Lung microvascular endothelial cell (primary cell): ENCODE results near the gene CA11. TPM values are rescaled to one million over a fixed set of nuclear protein-coding genes. Genes with fewer than 3 reads are reported as not detected.

Experiments
- DNase-seq, 2 donors: peaks; one replicate each; pipeline versions ENCODE4 v3.0.0 to v3.0.0-alpha.2; 2010; ENCODE audit warnings: low read depth in 2 of 2
- total RNA-seq: library from RNA; depleted of rRNA; stranded (reverse); fragments of >200 nt; gene quantifications from 2 replicates; pipeline ENCODE4 v1.2.1, GENCODE V29; 2014

CA11 gene
- total RNA-seq, 1 donor from 2014 or later, result 8.1 TPM

DNA sequence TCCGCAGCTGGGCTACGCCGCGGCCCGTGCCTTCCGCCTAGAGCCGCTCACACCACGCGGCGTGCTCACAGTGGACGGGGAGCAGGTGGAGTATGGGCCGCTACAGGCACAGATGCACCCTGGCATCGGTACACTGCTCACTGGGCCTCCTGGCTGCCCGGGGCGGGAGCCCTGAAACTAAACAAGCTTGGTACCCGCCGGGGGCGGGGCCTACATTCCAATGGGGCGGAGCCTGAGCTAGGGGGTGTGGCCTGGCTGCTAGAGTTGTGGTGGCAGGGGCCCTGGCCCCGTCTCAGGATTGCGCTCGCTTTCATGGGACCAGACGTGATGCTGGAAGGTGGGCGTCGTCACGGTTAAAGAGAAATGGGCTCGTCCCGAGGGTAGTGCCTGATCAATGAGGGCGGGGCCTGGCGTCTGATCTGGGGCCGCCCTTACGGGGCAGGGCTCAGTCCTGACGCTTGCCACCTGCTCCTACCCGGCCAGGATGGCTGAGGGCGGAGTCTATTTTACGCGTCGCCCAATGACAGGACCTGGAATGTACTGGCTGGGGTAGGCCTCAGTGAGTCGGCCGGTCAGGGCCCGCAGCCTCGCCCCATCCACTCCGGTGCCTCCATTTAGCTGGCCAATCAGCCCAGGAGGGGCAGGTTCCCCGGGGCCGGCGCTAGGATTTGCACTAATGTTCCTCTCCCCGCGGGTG is 16.2 kb downstream of the CA11 start:
- DNase-seq, result peak in 1 of 2 donors; percentile 92

DNA sequence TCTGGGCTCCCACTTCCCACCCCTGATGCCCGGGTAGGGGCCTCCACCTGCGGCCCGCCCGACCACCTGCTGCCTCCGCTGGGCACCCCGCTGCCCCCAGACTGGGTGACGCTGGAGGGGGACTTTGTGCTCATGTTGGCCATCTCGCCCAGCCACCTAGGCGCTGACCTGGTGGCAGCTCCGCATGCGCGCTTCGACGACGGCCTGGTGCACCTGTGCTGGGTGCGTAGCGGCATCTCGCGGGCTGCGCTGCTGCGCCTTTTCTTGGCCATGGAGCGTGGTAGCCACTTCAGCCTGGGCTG is 16.7 kb downstream of the CA11 start:
- no peak for DNase-seq

DNA sequence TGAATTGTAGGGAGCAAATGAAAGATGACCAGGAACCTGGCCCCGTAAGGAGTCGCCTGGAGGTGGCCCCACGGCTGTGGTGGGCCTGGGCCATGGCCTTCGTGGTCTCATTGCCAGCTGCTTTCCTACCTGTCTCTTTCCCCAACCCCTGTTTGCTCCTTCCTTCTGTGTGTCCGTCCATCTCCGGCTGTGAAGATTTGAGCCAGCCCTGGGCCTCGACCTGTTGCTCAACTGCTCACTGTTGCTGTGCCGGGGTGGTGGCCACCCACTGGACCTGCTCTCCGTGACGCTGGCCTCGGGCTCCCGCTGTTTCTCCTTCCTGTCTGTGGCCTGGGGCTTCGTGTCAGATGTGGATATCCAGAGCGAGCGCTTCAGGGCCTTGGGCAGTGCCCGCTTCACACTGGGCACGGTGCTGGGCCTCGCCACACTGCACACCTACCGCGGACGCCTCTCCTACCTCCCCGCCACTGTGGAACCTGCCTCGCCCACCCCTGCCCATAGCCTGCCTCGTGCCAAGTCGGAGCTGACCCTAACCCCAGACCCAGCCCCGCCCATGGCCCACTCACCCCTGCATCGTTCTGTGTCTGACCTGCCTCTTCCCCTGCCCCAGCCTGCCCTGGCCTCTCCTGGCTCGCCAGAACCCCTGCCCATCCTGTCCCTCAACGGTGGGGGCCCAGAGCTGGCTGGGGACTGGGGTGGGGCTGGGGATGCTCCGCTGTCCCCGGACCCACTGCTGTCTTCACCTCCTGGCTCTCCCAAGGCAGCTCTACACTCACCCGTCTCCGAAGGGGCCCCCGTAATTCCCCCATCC is 17.3 kb downstream of the CA11 start:
- no peak for DNase-seq

DNA sequence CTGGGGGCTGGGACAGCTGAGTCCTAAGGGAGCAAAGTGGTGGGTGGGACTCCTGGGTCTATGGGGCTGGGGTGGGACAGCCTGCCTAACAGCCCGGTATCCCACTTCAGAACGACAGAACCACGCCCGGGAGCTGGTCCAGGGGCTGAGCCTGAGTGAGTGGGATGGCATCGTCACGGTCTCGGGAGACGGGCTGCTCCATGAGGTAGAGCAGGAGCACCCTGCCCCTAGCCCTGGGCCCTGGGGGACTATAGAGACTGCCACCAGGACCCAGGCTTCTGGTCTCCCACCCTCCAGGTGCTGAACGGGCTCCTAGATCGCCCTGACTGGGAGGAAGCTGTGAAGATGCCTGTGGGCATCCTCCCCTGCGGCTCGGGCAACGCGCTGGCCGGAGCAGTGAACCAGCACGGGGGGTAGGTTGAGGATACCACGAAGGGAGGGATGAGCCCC is 18.1 kb downstream of the CA11 start:
- DNase-seq, result no peak

DNA sequence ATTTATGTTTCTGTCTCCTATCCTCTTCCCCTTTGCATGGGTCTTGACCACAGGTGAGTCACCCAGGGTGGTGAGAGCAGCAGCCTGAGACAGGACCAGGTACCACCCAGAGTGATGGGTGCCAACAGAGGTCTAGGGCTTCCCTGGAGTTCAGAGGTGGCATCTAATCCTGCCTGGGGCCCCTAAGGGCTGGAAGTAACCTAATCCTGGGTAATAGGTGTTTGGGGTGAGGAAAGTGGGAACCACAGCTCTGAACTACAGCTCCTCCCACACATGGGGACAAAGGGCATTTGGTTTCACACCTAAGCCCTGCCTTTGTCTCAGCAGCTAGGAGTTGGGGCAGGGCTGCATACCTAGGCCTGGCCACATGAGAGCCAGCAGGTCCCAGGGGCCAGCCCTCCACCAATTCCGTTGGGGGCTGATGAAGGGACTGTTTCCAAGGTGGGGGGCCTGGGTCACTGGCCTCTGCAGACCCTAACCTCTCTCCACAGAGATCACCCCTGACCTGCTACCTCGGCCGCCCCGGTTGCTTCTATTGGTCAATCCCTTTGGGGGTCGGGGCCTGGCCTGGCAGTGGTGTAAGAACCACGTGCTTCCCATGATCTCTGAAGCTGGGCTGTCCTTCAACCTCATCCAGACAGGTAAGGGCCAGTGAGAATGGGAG is 18.7 kb downstream of the CA11 start:
- DNase-seq, result no peak

DNA sequence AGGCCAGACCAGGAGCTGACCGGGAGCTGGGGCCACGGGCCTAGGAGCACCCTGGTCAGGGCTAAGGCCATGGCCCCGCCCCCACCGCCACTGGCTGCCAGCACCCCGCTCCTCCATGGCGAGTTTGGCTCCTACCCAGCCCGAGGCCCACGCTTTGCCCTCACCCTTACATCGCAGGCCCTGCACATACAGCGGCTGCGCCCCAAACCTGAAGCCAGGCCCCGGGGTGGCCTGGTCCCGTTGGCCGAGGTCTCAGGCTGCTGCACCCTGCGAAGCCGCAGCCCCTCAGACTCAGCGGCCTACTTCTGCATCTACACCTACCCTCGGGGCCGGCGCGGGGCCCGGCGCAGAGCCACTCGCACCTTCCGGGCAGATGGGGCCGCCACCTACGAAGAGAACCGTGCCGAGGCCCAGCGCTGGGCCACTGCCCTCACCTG is 20.1 kb downstream of the CA11 start:
- no peak for DNase-seq

DNA sequence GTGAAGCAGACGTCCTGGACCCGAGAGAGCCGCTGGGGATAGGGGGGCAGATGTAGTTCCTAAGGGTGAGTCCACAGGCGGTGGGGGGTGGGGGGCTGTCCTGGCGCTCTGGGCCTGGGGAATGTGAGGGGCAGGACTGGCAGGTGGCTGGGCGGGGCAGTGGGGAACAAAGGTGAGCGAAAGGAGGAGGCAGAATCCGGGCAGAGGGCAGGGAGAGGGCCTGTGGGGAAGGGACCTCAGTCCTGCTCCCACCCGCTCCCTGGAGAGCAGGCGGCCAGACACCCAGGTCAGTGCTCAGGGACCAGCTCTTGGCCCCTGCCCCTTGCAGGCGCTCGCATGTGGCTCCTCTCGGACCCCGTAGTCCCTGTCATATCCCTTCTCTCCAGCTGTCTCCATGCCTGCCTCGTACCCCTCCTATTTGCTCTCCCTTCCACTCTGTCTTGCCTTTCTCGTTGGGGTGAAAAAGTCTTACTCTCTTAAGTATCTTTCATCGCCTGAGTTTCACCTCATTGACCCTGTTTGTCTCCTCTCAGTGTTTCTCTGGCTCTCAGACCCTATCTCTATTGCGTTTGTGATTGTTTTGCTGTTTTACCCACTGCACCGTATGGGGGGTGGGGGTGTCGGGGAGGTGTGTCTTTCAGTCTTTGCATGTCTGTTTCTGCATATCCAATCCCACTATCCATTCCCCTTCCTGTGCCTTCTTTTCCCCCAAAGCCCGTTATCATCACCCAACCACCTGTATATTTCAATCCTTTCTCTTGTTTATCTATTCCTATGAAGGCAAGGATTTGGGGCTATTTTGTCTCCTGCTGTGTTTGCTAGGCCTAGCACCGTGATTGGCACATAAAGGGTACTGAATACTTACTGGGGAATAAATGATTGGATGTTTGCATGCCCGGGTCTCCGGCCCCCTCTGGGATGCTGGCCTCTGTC is 20.9 kb downstream of the CA11 start:
- no peak for DNase-seq

DNA sequence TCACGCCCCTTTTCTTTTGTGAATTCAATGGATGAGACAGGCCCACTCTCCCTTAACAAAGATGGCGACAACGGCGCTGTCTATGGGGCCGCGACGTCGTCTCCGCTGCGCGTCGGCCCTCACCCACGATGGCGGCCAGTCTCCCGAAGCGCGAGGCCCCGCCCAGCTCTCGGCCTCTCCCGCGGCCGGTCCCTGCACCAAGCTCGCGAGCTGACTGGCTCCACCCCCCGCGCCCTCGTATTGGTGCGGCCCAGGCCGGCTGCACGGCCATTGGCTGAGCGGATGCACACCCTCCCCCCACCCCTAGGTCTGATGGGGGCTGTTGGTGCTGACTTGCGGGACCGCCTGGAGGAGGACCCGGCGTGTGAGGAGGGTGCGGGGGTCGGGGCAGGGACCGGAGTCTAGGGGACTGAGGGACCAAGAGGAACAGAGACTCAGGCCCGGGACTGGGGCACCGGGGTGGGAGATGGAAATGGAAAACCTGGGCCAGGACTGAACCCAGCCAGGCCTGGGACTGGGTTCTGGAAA is 21.9 kb downstream of the CA11 start:
- DNase-seq, result peak; percentile 99

DNA sequence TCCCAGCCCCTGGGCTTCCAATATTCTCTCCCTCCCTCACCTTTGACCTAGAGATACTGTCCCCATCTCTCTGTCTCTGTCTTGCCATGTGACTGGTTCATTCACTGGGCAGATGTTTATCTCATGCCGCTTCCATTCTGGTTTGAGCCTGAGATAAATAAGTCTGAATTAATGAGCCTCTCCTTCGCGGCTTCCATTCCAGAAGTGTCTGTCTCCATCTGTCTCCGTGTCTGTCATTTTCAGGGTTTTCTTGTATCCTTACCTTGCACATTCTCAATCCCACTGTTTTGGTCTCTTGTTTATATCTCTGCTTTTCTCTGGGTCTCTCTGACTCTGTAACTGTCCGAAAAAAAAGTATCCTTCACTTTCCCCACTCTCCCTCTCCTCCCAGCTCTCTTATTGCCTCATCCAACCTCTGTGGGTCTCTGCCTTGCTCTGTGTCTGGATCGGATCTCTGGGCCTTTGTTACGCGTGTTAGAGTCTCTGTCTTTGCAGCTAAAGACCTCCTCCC is 22.4 kb downstream of the CA11 start:
- no peak for DNase-seq

DNA sequence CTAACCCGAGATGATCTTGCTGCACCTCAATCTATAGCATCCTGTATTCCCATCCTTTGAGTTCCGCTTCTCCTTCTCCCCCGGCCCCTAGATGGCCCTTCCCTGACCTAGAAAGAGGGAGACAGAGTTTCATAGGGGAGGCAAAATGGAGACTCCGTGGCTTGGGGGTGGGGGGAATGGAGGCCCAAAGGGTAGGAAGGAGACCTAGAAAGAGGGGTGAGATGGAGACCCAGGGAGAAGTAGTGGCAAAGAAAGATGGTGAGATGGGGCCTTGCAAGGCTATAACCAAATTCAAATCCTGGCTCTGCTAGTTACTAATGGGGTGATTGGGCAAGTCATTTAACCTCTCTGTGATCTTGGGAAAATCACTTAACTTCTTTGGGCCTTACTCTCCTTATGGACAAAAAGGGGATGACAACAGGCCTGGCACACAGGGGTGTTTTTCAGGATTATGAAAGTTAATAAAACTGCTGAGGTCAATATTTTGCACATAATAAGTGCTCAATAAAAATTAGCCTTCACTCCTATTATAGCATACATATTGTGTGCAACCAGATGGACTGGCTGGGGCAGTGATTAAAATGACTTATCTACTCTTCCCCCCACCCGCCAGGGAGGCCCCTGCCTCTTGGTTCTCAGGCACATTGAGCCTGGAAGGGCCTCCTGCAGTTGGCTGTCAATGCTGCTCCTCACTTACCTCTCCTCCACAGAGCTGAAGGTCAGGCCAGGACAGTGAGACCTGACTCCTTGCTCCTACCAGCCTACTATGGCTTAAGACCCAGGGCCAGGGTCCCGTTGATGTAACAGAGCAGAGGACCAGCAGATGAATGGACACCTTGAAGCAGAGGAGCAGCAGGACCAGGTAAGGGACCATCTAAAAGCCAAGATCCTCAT is 26.0 kb downstream of the CA11 start:
- no peak for DNase-seq

DNA sequence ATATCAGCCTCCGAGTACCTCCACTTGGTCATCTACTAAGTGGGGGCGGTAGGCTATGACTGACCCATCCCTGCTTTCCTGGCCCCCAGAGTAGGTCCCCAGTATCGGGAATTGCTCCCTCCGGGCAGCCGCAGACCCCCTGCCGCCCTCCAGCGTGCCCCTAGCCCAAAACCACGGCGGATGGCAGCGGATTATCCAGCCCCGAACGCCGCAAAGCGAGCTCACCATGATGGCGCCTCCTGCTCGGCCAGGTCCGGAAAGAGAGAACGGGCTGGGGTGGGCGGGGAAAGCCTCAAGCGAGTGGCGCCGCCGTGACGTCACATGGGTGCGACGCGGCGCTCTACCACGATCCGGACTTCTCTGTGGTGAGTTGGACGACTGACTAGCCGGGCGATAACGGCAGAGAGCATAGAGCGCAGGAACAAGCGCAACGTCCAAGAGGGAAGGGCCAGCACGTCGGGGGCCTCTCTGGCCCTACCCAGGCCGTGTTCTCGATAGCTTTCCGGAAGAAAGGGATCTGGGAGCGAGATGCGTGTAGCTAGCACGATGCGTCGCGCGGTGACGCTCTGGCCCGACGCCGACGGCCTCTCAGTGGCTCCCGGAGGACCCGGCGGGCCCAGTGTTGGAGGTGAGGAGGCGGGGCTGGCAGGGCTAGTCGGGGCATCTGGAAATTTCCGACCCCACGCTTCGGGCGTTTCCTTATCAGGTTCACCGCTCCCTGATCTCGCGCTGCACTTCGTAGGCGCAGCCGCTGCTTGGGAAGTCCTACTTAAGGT is 26.9 kb downstream of the CA11 start, which contains the start of the genes RPL18 and SPHK2:
Gene RPL18 (minus strand): TSS at position 263 of the 776 bp plus-strand sequence. CDS start 35 bp downstream, at position 228.
Gene SPHK2 (plus strand): TSS at position 591 of the 776 bp plus-strand sequence. CDS start 1,009 bp downstream, outside the sequence.
- DNase-seq, result peak; percentile 100

DNA sequence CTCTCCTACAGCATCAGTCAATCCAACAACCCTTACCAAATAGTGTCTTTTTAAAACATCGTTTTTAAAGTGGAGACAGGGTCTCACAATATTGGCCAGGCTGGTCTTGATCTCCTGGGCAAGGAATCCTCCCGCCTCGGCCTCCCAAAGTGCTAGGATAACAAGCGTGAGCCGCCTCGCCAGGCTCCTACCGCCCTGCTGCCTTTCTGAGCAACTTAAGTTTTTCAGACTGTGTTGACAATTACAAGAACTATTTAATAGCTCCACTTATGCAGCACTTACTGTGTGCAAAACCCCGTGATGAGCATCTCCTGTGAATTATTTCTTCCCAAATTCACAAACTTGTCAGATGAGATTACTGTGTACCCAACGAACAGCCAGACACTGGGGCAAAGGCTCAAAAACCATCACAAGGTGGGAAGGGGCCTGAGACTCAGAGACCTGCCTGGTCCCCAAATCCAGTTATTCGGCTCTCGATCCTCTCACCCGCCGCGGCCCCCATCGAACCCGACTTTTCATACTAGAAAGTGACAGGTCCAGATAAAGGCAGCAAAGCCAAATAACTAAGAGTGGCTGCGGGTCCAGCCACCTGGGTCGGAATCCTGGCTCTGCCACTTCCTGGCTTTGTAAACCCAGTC is 27.6 kb downstream of the CA11 start:
- DNase-seq, result peak in 1 of 2 donors; percentile 35

DNA sequence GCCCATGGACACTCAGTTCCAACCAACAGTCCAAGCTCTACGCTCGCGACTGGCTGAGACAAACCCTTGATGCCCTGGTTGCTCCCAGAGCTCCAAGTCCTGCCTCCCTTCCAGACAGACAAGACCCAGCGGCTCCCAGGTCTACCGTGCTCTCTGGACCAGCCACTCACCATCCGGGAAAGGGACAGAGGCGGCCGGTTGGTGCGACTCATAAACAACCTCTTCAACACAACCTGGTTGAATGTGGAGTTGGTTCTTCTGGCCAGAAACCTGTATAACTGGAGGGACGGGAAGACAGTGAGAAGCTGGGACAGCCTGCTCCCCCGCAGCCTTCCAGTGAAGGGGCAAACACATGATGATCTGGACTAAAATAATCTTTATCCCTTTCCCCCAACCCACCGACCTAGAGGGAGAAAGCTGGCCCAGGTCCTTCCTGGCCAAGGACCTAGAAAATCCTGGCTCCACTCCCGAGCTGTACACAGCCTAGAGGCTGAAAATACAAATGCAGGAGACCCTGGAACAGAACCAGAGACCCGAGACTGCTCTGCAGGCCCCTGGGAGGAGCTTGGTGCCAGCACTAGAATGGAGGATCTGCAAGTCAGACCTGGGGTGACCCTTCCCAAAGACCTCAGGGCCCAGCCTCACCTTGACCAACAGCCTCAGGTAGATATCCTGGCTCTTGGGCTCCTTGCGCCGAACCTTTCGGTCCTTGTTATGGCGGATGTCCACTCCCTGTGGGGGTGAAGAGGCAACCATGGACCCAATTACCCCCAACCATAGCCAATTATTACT is 28.6 kb downstream of the CA11 start:
- peak; percentile 26 to 30 for DNase-seq

DNA sequence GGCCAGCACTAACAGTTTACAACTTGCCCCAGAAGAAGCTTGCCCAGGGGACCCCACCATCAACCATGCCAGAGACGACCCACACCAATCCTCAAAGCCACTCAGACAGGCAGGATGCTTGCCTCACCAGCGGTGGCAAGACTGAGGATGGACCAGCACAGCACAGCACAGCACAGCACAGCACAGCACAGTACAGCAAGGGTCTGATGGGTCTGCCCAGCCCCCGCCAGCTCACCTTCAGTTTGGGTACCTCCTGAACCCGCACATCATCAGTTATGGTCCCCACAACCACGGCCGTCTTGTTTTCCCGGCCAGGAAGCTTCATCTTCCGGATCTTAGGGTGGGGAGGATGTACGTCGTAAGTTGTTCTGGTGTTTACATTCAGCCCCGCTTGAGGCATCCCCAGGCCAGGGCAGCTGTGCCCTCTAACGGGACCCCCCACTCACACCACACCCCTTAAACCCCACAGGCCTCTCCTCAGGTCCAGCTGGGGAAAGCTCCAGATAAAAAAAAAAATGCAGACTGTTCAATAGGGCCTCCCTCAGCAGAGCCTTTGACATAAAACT is 29.4 kb downstream of the CA11 start:
- DNase-seq, result peak in 1 of 2 donors; percentile 52

DNA sequence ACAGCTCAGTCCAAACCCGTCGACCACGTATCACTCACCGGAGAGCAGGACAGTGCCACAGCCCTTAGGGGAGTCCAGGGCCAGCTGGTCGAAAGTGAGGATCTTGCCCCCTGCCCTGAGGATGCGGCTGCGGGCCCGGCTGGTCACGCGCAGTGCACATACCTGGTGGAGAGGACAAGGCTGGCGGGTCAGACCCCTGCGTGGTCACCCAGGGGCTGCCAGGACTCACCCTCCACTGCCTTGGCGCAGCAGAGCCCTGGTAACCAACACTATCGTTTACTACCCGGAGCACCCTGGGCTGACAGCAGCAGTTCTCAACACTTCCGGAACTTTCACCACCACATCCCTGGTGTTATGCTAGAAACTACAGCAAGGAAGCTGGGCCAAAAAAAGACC is 29.9 kb downstream of the CA11 start:
- no peak for DNase-seq

DNA sequence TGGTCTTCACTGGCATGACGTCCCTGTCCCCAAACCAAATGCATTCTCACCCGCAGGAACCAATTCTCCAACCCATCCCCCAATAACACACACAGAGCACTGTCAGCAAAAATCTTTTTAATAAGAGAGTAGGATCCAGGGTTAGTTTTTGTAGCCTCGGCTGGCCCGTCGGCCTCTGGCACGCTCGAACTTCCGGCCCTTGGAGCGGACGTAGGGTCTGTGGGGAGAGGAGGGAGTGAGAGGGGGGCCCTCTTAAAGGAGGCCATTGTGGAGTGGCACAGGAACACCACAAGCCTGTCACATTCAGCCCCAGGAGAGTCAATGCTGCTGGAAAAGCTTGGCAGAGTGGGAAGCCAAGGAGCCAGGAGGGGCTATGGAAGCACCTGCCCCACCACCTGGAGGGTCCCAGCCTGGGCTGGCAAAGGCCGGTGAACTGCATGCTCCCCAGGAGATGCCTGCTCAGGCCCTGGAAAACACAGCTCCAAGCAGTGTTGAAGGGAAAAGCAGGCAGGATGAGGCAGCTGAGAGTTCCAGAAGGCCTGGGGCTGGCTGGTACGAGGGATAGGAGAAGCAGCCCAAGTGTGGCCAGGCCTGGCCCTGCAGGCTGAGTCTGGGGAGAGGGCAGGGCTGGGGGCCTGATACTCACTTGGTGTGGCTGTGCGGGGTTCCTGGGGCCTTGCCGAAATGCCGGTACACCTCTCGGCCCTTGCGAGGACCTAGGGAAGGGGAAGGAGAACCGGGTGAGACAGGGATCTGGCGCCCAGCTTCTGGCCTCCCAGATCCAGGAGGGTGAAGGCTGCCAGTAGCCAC is 30.6 kb downstream of the CA11 start:
- no peak for DNase-seq
